Measurements from ENCODE around the gene ATE1.
"Not testable (repeated sequence)": the region's sequence is repeated elsewhere in the genome, so short reads cannot be mapped to it uniquely, and the experiment has no call there.

The ATE1 gene

DNA sequence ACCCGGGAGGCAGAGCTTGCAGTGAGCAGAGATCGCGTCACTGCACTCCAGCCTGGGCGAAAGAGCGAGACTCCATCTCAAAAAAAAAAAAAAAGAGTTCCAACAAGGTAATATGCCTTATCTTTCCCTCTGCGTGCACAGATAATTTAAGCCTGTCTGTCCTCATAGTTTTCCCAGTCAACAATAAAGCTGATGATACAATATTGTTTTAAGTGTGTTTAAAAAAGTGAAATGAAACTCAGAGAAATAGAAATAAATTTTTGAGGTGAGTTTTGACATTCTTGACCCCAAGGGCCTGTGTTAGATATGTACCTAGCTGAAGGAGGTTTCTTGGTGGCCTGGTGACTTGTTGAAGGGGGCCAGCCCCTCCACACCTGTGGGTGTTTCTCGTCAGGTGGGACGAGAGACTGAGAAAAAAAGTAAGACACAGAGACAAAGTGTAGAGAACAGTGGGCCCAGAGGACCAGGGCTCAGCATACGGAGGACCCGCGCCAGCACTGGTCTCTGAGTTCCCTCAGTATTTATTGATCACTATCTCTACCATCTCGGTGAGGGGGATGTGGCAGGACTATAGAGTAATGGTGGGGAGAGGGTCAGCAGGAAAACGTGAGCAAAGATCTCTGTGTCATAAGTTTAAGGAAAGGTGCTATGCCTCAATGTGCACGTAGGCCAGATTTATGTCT is 1.9 kb upstream of the ATE1 start:
- not testable (repeated sequence) for DNase-seq

DNA sequence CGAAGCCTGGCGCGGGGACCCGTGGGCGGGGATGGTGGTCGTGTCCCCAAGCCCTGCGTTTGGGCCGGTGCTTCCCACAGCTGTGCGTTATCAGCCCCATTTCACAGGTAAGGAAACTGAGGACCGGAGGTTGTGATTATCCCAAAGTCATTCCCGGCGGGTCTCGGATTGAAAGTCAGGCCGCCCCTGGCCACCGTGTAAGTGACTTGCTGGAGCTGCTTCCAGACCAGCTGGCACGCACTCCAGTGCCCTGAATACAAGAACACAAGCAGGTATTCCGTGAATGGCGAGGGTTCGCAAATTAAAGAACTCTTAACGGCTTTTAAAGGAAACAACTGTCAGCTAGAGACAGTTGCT is 675 bp upstream of the ATE1 start:
- no peak for DNase-seq

DNA sequence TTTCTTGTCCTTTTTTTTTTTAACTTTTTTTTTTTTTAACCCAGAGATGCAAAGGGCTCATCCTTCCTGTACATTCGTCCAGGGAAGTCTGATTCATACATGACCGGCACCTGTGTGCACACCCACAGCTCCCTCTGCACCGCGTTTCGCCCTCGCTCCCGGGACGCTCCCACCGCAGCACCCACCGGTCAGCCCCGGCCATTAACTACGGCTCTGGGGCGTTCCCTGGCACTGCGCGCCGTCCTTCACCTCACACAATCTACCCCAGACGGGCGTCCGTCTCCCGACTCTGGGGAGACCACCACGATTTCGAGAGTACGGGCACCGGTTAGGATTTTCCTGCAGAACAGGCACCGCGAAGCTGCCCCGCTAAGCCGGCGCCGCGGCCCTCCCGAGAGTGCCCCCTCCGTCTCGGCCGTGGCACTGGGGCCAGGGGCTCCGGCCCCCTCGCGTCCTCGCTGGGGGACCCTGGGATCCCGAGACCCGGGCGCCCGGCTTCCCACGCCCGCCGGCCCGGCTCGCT is 452 bp downstream of the ATE1 start:
- DNase-seq = peak; percentile 18

DNA sequence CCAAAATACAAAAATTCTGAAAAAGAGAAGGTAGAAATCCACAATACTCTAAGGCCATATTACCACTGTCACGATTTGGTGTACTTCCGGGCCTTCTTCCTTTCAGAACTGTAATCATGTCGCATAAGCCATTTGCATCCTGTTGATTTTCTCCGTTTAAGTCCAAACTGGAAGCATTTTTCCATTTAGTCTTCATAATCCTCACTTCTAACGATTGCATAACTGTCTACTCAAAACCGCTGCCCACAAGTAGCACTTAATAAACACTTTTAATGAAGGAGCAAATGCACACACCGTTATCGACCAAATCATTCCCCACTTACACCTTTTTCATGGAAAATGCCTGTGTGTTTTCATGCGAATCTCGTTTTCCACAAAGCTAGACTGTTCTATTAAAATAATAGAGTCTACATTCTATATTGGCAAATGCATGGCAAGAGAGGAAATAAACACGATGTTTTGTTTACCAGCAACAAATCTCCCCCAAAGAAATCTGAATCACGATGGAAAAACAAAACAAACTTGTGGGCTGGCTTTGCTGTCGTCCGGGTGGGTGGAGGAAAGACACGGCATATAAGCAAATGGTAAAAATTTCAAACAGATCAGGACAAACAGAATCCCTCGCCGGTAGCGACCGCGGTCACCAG is 1.0 kb downstream of the ATE1 start:
- no peak for DNase-seq

DNA sequence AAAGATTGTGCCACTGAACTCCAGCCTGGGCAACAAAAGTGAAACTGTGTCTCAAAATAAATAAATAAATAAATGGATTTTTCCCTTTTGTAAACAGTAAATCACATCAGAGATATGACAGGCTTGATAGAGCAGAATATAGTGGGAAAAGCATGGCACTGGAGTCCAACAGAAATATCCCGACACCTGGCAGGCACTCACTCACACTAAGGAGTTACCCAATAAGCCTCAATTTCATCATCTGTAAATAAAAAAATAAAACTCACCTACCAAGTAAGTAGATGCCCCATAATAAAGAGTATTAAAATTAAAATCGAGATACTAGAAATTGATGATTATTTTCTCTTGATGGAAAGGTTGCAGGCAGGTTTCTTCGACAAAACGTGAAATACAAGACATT is 1.7 kb downstream of the ATE1 start:
- DNase-seq = no peak

DNA sequence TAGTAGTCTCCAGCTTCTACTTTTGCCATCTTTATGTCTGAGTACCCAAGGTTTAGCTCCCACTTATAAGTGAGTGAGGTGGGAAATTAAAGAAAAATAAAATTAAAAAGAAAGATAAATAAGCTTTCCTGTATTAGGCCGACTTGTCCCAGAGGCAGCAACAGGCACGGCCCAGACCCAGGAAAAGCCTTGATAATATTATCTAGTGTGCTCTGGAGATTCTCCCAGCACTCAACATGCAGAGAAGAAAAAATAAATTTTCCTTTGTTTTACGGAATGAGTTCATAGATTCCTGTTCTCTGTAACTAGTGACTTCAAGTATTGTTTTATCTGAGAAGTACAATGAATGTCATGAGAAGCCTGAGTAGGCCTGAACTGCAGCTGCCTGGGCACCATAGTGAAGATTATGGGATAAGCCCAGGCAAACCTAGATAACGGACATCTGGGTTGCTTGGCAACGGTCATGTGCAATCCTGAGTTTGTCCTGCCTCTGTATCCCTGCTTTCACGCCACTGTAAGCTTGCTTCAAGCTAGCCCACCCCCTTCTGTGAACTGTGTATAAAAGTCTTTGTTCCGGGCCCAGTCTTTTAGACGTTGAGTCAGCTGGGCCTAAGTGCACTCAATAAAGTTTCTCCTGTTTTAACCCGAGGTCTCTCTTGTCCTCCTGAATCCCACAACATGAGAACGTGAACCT is 6.4 kb downstream of the ATE1 start:
- DNase-seq = no peak

DNA sequence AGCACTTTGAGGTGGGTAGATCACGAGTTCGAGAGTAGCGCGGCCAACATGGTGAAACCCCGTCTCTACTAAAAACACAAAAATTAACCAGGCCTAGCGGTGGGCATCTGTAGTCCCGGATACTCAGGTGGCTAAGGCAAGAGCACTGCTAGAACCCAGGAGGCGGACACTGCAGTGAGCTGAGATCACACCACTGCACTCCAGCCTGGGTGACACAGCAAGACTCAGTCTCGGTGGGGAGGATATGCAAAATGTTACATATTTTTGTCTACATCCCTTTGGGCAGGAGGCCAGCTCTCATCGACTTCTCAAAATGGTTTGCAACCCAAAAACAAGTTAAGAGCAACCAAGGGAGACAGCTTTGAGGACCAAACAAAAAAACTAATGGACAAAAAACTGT is 8.2 kb downstream of the ATE1 start:
- DNase-seq = no peak

DNA sequence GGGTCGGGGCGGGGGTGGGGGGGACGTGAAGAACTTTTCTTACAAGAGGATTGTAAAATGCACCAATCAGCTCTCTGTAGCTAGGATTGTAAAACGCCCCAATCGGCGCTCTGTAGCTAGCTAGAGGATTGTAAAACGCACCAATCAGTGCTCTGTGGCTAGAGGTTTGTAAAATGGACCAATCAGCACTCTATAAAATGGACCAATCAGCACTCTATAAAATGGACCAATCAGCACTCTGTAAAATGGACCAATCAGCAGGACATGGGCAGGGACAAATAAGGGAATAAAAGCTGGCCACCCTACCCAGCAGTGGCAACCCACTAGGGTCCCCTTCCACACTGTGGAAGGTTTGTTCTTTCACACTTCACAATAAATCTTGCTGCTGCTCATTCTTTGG is 9.0 kb downstream of the ATE1 start:
- not testable (repeated sequence) for DNase-seq

DNA sequence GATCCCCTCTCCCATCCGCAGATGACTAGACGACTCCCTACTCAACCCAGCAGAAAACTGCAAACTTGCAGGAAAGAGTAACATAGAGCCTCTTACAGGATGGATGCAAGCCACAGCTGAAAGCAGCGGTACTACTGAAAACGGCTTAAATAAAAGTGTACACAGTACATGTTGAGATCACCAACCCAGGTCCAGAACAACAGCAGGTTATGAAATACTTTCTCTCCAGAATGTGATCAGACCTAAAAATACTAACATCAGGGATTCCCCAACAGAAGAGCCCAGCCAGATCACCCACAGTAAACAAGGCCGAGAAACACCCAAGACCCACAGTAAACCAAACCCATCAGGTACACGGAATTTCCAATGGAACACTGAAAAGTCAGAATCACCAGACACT is 13.2 kb downstream of the ATE1 start:
- no peak for DNase-seq

DNA sequence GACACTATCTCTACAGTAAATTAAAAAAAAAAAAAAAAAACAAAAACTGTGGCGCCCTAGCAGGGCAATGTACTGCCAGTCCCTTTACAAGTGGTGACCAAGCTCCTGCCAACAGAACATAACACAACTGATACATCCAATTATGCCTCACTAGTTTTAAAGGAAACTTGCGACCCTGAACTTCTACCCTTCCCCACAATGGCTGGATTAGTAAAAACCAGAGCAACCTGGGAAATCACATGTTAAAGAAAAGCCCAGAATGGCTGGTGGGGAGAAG is 16.5 kb downstream of the ATE1 start:
- DNase-seq = no peak

DNA sequence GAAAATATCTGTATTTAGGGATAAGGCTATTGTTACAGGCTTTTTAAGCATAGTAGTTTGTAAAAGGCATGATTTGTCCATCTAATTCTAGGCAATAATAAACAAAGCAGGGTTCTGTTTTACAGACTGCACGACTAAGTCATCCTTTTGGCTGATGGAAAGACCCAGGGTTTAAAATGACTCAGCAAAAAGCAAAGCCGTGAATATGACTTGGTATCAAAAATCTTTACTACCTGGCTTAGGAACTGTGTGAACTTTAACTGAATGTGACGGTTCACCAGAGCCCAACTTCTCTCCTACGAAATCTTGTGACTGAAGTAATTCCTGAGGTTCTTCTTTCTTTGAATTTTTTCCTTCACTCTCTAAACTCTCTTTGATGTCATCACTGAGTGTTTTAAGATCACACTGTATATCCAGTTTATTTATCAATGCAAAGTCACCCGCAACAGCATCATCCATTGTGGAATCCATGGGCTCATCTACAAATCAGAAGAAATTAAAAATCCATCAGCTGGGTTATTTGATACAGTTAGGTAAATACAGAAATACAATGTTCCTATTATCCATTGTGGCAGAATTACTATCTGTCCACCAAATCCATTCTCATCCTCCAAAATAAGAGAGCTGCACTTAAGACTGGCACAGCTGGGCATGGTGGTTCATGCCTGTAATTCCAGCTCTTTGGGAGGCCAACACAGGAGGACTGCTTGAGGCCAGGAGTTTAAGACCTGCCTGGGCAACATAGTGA is 17.0 kb downstream of the ATE1 start:
- no peak for DNase-seq

DNA sequence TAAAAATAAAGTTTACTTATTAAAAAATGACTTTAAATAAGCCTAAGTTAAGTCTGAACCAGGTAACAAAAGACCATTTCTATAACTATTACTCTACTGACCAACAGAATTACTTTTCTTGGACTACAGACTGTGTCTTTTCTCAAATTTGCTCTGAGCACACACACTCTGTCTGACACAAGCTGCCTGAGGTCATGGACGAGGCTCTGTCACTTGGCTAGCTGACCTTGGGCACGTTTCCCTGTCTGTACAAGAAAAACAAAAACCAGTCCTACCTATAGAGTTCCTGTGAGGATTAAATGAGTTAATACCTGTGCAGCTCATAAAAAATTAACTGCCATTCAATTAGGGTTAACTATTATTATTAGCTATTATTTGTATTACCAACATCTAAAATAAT is 22.9 kb downstream of the ATE1 start:
- no peak for DNase-seq

DNA sequence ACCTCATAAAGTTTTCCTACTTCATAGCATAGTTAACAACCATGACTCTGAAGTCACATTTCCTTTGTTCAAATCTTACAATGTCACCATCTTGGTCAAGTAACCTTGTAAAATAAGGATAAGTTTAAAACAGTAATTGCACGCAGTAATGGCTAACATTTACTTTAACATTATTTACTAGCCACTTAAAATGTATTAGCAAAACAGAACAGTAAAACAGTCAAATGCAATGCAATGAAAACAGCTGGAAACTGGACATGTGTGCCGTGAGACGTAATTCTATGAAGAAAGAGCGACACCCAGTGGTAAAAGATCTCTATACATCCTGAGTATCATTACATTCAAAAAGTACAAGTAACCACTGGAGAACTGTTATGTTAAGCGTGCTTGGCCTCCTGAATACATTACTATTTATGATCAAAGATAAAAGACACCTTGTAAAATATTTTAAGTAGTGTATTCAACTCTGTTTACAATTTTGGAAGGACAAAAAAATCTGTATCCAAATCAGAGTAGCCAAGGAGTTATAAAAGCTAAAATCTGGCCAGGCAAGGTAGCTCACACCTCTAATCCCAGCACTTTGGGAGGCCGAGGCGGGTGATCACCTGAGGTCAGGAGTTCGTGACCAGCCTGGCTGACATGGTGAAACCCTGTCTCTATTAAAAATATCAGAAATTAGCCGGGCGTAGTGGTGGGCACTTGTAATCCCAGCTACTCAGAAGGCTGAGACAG is 27.2 kb downstream of the ATE1 start:
- no peak for DNase-seq

DNA sequence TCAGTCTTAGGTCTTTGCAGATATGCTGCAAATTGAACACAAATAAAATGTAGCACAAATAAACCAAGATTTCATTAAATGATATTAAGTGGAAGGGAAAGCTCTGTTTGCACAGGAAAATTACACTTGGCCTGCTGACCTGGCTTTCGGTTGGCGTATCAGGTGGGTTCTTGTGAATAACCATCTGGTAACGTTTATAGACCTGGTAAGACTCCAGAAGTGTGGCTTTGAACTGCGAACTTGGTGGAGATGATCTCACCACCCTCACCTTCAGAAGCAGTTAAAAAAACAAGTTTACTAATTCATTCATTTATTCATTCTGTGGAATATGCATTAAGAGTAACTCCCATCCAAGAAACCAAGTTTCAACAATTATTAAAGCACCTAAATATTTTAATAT is 28.1 kb downstream of the ATE1 start:
- DNase-seq = no peak

DNA sequence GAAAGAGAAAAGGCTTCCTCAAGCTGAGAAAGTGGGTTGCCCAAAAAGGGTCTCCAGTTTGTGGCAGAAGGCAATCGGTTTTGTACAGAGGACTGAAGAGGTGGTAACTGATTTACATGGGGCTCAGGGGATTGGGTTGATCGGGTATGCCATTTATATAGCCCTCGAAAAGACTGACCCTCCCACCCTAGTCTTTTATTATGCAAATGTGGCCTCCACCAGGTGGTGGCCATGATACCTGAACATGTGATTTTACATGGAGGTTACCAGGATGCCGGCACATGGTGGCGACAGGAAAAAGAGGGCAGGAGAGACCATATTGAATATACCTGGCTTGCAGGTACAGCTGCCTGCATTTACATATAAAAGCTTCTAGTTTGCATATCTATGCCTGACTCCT is 36.7 kb downstream of the ATE1 start:
- DNase-seq = no peak

DNA sequence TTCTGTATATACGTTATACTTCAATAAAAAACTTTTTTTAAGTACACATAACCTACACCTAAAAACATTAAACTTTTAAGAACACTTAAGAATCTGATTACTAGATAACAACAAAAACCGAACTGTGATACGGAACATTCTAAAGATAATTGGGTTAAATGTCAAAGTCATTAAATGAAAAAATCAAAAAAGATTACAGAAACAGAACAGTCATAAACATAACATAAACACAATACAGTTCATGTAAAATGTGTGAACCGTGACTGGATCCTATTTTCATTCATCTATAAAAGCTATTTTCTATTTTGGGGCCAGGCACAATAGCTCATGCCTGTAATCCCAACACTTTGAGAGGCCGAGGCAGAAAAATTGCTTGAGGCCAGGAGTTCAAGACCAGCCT is 38.6 kb downstream of the ATE1 start:
- DNase-seq = no peak

DNA sequence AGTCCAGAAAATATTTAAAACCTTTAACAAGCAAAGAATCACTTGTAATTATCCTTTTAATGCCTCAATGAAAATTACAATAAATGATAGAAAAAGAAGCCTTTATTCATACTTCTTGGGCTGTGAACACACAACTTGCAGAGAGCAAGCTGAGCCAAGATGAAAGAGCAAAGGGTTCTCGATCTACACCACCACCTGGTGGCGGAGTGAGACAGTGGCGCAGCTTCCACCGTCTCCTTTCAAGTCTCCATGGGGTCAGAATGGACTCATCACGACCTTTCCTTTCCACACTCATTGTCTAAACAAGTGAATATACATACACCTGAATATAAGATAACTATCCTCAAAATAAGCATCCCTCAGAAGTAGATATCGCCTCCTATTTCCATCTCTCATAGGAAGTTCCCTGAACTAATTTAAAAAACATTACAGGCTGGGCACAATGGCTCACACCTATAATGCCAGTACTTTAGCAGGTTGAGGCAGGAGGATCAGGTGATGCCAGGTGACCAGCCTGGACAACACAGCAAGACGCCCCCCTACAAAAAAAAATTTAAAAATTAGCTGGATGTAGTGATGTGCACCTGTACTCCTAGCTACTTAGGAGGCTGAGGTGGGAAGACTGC is 40.7 kb downstream of the ATE1 start:
- peak; percentile 57 for DNase-seq

DNA sequence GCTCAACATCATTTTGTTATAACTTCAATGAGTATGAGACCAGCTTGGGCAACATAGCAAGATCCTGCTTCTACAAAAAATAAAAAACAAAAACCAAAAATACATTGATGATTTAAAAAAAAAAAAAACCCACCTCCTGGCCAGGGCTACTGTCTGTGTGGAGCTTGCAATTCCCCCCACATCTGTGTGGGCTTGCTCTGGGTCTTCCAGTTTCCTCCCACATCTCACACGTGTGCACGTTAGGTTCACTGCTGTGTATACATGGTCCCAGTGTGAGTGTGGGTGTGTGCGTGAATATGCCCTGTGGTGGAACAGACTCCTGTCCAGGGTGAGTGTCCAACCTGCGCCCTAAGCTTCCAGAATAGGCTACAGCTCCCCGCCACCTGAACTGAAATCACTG is 41.6 kb downstream of the ATE1 start:
- DNase-seq = no peak

DNA sequence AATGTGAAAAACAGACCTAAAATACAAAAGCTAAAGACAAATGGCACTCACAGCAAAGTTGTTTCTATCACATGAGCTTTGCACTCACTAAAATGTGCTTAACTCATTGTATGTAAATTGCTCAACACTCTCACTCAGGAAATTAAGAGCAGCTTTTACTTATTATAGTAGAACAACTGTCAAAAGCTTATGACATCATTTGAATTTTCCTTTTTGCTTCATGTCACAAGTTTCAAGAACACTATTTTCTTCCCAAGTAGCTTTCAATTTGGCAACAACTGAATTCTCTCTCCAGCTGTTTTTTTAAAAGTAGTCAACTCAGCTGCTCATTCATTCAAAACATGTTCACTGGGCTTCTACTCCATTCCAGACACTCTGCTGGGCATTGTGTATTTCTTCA is 46.9 kb downstream of the ATE1 start:
- DNase-seq = no peak

DNA sequence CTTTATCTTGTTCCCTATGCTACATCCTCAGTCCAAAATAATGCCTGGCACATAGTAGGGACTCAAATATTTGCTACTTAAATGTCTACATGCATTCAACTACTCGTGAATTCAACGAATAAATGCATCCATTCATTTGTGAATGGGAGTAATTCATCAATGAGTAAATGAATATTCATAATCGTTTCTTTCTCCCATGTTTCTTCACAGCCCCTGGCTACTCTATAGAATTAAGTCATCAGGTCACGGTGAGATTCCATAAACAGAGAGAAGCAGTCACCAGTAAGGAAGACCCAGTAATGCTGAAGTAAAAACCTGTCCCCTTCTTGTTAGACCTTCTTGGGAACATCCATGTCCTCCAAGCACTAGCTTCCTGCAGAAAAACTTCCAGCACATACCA is 48.4 kb downstream of the ATE1 start:
- DNase-seq = no peak

DNA sequence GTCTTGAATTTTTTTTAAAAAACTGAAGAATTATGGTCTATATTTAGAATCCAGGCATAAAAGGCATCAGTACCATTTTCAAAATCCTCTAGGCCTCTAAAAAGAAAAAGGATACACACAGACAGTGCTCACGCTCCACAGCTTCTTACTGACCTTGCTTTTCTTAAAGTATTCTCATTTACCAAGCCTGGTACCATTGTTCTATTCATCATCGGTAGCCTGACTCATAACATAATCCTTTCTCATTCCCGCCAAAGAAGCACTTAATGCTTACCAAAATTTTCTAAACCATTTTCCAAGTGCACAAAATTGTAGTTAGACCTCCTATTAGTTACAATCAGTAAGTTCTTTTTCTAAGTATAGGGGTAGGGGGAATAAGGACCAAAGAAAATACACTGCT is 54.6 kb downstream of the ATE1 start:
- DNase-seq = no peak

DNA sequence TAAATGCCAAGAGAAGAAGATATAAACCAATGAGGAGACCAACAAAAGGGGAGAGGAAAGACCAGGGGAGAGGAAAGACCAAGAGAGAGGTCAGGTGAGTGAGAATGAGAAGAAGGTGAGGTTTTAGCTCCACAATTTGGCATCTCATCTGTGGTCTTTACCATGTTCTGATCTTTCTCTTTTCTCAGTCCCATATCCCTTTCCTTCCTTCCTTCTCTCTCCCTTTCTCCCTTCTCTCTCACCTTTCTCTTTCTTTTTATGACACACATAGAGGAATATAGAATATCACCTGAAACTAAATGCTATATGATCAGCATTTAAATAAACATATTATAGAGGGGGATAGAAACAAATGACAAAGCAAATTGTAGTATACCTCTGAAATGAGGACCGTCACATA is 57.4 kb downstream of the ATE1 start:
- DNase-seq = no peak

DNA sequence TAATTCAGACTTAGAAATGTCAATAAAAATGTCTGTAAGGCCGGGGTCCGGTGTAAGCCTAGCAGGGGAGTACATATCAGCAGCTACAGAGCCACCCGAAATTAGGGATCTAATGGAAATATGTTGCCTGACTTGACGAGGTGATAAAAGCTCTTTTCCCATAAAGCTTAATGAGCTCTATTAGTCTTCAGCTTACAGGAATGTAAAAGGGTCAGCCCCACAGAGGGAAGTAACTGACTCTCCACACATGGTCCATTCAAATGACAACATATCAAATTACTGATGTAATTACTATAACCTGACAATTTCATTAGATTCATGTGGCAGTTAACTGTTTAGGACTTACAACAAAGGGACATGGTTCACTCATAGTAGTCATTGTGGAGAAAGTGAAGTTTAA is 62.3 kb downstream of the ATE1 start:
- no peak for DNase-seq
